Measurements from ENCODE around the gene CKLF. TPM values are rescaled to one million over a fixed set of nuclear protein-coding genes. Genes with fewer than 3 reads are reported as not detected.
"Not testable (repeated sequence)": the region's sequence is repeated elsewhere in the genome, so short reads cannot be mapped to it uniquely, and the experiment has no call there.

CKLF gene
- total RNA-seq, 1 experiment from 2014 or later, result 163 TPM

GRCh38 chr16:66568355-66568754, 16.0 kb downstream of the CKLF start:
- no peak for DNase-seq (ENCODE audit: low spot score)

DNA sequence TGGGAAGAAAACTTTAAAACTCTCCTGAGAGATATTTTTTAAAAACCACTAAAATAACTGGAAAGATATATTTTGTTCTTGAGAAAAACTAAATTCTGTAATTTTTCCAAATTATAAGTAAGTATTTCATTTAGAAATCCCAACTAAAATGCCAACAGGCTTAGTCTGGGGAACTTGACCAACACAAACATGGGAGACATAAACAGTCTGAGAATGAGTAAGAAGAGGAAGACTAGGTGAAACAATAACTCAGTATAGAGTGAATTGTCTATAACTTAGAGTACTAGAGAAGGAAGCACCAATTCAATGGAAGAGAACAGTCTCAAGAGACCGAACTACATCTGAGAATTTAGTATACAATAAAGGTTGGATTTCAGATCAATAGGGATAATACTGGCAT, 16.8 kb downstream of the CKLF start:
- DNase-seq (ENCODE audit: low spot score), result no peak

DNA sequence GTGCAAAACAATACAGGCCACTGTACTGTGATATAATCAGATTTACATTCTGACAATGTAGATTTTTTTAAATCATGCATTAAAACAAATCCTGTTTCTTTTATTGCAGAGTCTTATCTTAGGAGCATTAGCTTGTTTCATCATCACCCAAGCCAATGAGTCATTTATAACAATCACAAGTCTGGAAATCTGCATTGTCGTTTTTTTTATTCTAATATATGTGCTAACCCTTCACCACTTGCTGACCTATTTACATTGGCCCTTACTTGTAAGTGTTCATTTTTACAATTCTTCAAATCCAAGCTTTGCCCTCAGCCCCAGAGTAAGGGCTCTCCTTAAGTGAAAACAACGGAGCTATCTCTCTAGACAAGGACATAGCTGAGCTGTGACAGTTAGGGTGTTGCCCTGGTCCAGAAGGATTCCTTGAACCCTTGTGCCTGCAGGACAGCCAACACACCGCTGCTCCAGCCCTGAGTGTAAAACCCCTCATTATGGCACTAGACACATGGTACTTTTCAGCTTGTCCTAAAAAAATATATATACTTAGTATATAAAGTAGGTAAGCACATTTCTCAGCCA, 17.5 kb downstream of the CKLF start:
- peak; percentile 59 for DNase-seq (ENCODE audit: low spot score)

GRCh38 chr16:66572356-66572755, 20.0 kb downstream of the CKLF start:
- DNase-seq (ENCODE audit: low spot score), result peak; percentile 25

- DNase-seq (ENCODE audit: low spot score), result no peak
Measured at GRCh38 chr16:66574081-66574480, 21.7 kb downstream of the CKLF start.

DNA sequence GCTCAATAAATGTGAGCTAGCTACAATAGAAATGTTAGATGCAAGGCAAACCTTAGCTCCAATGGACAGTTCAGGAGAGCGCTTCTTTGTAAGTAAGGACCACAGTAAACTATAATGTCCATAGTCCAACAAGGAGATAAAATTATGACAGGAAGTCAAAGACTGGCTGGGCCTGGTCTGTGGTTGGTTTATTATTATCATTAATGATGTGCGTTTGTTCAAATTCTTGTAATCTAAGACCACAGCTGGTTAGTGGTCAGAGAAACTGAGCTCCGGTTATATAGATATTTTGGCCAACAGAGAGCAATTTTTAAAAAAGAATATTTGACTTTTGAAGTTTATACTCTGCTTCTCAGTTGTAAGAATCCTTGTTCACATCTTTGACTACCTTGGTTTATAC, 22.2 kb downstream of the CKLF start:
- no peak for DNase-seq (ENCODE audit: low spot score)

DNA sequence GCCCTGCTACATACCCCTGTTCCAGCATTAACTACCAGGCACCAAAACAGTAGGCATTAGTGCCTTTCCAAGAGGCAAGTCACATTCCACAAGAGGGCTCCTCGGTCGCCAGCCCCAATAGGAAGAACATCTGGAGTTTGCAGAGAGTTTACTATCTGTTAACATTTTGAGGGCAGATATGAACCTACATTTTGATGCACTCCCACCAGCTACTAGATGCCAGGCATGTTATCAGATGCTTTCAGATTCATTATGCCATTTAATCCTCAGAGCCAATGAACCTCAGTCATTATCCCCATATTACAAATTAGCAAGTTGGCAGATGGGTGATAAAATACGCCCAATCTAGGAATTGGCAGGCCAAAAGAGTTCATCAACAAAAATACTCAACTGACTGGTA, 22.7 kb downstream of the CKLF start:
- DNase-seq (ENCODE audit: low spot score), result no peak

DNA sequence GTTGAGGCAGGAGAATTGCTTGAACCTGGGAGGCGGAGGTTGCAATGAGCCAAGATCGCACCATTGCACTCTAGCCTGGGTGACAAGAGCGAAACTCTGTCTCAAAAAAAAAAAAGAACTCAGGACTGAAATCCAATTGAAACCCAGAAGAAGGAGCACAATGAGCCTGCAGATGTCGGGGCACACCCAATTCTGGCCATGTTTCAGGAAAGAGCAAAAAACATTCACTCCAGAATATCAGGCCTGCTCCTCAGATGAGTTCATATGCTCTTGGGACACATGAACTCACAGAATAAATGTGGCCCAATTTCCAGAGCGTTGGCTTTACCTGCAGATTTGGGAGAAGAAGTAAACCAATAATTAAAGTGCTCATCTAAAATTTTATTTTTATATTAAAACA, 23.9 kb downstream of the CKLF start:
- no peak for DNase-seq (ENCODE audit: low spot score)

GRCh38 chr16:66578651-66579531, 26.5 kb downstream of the CKLF start, which contains the start of gene CMTM2:
Gene CMTM2 (plus strand): TSS chr16:66579463. CDS start chr16:66579608, 145 bp downstream.
- no peak for DNase-seq (ENCODE audit: low spot score)

DNA sequence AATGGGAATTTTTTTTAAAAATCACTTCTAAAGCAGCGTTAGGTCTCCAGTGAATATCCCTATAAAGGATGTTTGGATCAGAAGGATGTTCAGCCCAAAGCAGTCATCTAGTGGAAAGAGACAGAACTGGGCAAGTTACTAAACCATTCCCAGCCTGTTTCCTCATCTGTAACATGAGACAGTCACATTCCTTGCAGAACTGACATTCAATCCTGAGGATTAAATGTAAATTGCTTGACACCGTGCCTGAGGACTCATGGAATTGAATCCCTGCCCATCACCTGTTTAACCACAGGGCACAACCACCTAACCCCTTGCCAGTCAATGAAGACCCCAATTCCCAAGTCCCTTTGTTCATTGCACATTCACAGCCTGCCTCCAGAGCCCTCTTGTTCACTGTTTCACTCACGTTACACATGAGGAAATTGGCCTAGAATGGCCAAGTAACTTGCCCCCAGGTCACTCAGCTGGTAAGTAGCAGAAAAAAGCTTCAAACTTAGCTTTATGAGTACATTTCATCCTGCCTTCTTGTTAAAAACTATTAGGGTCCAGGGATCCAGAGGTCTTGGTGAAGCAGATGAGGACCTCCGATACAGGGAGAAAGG, 28.3 kb downstream of the CKLF start:
- peak; percentile 55 for DNase-seq (ENCODE audit: low spot score)

DNA sequence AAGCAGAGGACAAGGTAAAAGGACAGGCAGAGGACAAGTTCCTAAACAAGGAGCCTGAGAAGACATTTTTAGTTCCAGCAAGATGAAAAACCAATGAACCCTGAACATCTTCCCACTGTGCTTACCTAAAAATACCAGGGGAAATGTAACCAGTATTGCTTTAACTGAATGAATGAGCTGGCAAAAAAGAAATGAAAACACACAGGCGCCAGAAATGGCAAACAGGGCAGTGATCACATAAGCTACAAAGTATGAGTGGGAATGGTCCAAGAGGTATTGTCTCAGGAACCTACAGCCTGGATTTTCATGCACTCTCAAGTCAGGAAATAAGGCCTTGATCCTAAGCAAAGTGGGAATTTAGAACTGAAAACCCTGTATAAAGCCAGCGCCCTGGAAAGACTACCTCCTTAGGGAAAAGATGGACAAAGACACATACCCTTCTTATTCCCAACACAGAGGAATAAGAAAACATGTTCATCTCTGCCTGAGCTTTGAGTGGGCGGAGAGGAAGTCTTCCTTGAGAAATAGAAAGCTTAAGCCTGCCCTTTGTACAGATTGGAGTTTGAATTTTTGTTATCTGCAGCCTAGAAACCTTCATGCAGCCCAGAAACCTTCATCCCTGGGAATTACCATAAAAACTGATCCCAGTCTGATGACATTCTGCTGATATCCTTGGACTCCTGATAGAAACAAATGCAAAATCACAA, 29.0 kb downstream of the CKLF start:
- DNase-seq (ENCODE audit: low spot score), result no peak

DNA sequence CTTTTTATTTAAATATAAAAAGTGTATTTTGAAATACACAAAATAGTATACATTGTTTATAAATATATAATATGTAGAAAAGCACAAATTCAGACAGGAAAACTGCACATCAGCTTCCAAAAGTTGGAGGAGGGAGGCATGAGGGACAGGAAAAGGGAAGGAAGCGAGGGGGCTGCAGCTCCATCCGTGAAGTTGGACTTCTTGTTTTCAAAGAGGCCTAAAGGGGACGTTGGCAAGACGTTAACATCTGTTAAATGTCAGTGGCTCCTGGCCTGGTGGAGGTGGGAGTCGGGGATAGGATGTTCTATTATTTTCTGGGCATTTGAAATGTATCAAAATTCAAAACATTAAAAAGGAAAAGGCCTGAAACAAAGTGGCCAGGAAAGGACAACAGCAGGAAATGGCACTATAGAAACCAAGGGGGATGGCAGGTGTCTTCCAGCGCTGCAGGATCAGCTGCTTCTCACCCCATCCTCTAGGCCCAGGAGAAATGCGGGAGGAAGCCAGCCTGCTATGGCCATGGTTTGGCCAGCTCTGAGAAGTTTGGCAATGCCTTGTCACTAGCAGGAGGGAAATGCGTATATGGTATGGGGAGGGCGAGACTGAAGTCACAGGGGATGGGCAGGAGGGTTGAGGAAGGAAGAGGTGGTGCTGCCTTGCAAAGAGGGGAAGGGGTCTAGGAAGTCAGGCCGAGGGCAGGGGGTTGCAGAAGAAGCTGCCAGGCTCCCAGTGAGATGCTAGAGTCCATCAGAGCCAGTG, 33.3 kb downstream of the CKLF start:
- no peak for DNase-seq (ENCODE audit: low spot score)

DNA sequence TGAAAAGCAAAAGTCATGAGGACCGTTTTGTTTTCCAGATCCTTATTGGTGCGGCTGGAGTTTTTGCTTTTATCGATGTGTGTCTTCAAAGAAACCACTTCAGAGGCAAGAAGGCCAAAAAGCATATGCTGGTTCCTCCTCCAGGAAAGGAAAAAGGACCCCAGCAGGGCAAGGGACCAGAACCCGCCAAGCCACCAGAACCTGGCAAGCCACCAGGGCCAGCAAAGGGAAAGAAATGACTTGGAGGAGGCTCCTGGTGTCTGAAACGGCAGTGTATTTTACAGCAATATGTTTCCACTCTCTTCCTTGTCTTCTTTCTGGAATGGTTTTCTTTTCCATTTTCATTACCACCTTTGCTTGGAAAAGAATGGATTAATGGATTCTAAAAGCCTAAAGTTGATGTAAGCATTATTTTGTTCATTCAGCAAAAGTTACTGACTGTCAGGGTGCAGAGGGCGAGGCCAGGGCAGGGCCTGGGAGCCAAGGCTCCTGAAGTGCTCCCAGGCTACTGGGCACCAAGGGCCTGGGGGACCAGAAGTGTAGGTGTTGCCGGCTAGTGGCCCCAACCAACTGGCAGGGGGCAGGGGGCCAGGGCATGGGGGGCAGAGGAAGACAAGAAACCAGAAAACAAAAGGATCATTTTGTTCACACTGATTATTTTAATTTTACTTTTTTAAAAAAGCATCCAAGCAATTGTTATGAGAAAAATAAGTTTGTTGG, 35.7 kb downstream of the CKLF start:
- no peak for DNase-seq (ENCODE audit: low spot score)

DNA sequence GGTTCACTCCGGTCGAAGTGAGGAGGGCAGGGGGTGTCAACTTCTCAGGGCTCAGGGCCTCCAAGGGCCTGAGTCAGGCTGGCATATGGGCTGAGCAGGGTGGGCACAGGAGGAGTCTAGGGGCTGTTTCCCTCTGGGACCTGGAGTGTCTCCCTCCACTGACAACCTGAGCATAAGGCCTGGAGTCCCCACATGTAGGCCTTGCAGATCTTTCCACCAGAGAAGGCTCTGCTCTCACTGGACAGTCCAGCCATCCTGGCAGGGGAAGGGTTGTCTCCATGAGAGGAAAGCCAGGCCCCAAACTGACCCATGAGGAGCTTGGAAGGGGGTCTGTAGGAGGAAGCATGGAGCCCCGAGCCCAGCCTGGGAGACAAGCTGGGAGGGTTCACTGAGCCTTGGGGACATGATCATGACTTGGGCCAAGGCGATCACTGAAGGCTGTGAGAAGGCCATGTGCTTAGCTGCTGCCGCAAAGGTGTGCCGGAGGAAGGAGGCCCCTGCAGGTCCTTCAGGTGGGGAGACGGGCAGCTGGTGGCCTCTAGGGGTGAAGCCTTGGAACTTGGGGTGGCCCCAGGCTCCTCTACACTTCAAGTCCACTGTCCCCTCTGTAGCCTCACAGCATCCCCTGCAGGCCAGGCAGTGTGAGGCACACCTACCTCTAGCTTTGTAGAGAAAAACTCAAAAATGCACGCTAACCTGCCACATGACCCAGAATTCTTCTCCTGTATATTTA, 36.8 kb downstream of the CKLF start:
- peak; percentile 51 for DNase-seq (ENCODE audit: low spot score)

- DNase-seq (ENCODE audit: low spot score), result no peak
Measured at GRCh38 chr16:66590322-66590721, 37.9 kb downstream of the CKLF start.

GRCh38 chr16:66591018-66591417, 38.6 kb downstream of the CKLF start:
- DNase-seq (ENCODE audit: low spot score), result no peak

DNA sequence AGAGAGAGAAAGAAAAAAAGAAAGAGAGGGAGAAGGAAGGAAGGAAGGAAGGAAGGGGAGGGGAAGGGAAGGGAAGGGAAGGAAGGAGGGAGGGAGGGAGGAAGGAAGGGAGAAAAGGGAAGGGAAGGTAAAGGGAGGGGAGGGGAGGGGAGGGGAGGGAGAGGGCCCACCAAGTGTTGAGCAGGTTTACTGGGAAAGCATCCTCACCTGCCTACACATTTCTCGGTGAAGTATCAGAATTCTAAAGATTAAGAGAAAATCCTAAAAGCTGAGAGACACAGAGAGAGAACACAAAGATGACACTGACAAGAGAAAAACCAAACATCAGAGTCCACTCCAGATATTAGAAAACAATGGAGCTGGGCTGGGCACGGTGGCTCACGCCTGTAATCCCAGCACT, 39.9 kb downstream of the CKLF start:
- DNase-seq (ENCODE audit: low spot score), result no peak

DNA sequence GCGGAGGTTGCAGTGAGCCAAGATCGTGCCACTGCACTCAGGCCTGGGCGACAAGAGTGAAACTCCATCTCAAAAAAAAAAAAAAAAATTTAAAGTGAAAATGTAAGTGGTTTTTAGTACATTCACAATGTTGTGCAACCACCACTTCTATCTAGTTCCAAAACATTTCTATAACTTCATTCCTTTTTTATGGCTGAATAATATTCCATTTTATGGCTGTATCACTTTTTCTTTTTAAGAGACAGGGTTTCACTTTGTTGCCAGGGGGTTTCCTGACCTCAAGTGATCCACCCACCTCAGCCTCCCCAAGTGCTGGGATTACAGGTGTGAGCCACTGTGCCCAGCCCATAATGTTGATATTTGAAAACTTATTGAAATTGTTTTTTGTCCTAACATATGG, 40.4 kb downstream of the CKLF start:
- DNase-seq (ENCODE audit: low spot score), result no peak

GRCh38 chr16:66594739-66595138, 42.4 kb downstream of the CKLF start:
- no peak for DNase-seq (ENCODE audit: low spot score)

DNA sequence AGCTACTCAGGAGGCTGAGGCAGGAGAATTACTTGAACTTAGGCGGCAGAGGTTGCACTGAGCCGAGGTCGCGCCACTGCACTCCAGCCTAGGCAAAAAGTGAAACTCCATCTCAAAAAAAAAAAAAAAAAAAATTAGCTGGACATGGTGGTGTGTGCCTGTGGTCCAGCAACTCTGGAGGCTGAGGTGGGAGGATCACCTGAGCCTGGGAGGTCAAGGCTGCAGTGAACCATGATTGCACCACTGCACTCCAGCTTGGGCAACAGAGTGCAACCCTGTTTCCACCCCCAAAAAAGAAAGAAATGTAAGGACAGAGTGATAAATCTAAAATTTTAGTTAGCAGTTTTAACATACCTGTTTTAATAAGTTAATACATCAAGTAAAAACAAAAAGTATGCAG, 44.2 kb downstream of the CKLF start:
- DNase-seq (ENCODE audit: low spot score), result not testable (repeated sequence)
